ENCODE data around the gene TTBK2. TPM values are rescaled to one million over a fixed set of nuclear protein-coding genes. Genes with fewer than 3 reads are reported as not detected.

The TTBK2 gene
- polyA plus RNA-seq, 4 donors, result 9.2 to 14.1 (median 11.0) TPM

DNA sequence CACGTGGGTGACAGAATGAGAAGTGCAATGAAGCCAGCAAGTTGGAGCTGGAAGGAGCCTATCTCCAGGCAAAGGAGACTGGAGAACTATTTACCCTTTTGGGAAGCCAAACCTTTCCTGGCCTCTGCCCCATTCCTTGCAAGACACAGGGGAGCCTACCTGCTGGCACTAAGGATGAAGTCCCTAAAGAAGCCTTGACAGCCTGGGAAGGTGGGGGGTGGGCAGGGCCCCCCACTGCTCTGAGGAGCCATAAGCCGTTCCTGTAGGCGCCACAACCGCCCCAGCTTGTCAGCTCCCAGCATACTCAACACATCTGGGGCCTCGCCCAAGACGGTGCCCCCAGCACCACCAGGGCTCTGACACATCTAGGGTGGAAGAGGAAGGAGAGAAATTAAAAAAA lies 189.1 kb downstream of the TTBK2 start:
- no peak for DNase-seq (ENCODE audit: low read depth in 4 of 4, low spot score in 3 of 4)

DNA sequence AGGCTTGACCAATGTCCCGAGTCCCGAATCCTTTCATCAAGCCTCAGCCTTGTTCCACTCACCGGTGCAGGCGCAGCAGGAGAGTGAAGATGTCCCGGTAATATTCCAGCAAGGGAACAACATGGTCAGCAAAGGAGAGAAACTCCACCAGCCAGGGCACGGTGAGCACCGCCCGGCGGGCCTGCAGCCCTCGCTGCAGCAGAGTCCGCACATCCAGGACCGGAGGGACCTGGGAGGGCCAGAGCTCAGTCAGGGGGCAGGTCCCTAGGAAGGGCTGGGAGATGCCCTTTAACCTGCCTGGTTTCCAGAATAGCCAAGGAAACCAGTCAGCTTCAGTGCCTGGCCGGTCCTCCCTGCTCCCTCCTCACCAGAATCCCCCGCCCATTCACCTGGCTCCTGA lies 190.0 kb downstream of the TTBK2 start:
- no peak for DNase-seq (ENCODE audit: low read depth in 4 of 4, low spot score in 3 of 4)

DNA sequence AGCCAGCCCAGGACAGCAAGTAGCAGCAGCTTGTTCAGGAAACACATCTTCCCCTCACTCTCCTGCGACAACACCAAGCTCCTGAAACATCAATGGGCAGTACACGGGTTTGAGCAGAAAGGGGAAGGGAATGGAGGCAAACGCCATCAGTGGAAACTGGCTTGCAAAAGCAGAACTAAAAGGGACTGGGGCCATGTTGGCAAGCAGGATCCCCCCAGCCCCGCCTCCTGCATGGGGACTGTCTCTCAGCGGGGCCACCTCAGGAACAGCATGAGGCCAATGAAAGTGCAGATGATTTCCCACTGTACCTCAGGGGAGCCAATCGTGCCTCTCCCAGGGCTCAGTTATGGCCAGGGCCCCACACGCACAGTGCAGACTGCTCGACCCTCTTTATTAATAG lies 190.4 kb downstream of the TTBK2 start:
- no peak for DNase-seq (ENCODE audit: low read depth in 4 of 4, low spot score in 3 of 4)

DNA sequence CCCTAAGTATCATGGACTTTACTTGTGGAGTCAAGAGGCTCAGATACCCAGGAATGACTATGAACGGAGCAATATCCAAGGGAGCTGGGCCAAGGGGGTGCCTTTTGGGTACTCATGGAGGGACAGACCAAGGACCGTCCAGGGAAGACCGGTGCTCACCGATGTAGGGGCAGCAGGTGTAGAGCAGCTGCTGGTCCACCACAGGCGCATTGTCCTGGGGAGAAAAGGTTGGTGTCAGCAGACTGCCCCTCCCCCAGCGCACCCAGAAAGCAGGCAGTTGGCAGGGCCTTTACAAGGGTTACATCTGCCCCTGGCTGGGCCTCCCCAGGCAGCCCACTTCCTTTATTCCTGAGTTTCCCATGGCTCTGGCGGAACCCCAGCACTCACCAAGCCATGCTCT lies 191.2 kb downstream of the TTBK2 start:
- no peak for DNase-seq (ENCODE audit: low read depth in 4 of 4, low spot score in 3 of 4)

DNA sequence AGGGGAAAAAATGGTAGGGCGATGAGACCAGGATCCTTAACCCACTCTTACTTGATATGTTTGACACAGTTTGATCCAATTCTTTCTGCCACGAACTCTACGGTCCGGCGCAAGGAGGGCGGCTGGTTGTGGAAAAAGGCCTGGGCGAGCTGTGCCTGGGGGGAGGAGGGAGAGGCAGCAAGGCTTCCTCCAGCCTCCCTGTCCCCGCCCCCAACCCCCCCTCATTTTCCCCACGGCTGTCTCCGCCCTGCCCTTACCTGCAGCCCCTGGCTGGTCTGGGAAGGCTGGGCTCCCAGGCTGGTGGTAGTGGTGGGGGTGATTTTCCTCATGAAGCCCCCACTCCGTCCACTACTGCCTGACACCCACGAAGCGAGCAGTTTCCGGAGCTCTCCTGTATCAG lies 191.6 kb downstream of the TTBK2 start:
- DNase-seq (ENCODE audit: low read depth in 4 of 4, low spot score in 3 of 4), result no peak

DNA sequence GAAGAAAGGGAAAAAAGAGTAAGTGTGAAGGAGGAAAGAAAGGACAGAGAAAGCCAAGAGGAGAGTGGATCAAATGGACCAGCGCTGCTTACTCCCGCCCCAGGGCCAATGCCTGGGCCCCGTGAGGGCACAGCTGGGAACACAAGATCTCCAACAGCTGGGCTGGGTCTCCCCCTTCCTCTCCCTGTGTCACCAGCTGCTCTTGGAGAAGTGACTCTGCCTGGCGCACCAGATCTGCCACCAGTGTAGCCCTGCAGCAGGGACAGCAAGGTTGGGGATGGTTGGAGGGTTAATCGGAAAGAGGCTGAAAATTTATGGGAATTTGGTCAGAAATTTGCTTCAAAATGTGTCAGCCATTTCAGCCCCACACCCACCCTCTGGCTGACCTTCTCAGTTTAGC lies 192.0 kb downstream of the TTBK2 start:
- DNase-seq (ENCODE audit: low read depth in 4 of 4, low spot score in 3 of 4), result no peak

DNA sequence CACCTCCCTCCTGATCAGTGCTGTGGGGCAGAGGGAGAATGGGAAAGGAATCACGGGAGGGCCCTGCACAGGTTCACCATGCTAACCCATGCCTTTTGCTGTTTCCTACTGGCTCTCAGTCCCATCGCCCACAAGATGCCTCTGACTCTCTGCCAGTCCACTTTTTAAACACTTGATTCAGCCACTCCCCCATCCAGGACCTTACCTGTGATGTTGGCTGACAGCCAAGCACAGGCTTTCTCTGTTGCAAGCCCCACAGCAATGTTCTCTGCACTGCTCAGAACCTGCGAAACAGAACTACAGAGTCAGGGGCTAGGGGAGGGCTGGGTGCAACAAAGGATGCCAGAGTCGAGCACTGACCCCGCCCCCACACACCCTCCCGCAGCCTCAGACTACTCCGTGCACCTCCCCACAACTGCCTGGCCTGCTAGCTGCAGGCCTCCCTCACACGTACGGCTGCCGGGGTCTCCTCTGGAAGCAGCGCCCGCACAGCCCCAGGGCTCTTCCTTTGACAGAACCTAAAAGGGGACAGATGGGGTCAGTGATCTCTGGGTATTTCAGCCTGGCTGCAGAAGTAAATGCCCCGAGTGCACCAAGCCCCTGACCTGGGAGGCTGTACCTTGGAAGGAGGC lies 192.7 kb downstream of the TTBK2 start:
- no peak for DNase-seq (ENCODE audit: low read depth in 4 of 4, low spot score in 3 of 4)

DNA sequence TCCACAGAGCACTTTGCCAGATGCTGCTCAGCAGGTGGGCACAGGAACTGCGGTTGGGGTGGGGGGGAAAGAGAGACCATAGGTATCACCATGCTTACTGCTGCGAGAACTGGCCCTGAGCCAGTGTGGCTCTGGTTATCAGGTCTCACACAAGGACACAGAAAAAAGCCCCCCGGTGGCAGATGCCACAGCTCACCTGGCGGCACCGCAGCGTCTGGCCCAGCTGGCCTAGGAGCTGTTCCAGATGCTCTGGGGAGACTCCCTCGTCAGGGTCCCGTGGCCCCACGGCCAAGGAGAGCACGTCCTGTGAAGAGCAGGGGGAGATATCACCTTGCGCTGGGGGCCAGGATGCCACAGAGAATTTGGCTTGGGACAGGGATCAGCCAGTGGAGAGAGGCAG lies 194.5 kb downstream of the TTBK2 start:
- no peak for DNase-seq (ENCODE audit: low read depth in 4 of 4, low spot score in 3 of 4)

DNA sequence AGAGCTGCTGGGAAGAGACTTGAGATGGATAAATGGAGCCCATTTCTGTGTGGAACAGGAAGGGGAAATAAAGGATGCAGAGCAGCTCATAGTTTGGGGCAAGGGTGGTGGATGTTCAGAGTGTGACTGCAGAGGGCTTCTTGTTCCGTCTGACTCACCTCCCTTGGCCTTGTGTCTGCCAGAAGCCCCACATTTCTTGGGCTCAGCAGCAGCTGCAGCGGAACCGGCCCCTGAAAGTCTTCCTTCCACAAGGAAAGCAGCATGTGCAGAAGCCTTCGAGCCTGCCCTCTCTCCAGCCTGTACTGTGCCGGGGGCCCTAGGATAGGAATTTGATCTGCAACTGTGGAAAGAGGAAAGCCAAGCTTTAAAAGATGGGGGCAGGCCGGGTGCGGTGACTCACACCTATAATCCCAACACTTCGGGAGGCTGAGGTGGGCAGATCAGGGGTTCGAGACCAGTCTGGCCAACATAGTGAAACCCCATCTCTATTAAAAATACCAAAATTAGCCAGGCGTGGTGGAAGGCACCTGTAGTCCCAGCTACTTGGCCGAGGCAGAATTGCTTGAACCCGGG lies 195.2 kb downstream of the TTBK2 start:
- DNase-seq (ENCODE audit: low read depth in 4 of 4, low spot score in 3 of 4), result no peak

DNA sequence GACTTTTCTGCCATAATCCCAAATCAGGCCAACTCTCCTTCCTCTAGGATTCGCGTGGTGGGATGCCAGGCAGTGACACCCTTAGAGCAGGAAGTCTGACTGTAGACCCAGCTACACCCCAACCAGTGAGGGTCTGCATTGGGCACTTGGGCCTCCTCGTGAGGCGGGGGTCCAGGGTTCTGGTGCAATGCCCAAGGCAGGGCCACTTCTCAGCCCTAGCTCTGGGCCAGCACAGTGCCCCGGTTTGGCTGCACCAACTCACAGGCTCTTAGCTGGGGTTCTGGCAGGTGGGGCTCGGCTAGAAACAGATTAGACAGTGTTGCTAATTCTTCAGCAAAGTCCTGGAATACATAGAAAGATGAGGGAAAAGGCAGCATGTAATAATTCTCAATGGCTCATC lies 196.3 kb downstream of the TTBK2 start:
- DNase-seq (ENCODE audit: low read depth in 4 of 4, low spot score in 3 of 4), result no peak

DNA sequence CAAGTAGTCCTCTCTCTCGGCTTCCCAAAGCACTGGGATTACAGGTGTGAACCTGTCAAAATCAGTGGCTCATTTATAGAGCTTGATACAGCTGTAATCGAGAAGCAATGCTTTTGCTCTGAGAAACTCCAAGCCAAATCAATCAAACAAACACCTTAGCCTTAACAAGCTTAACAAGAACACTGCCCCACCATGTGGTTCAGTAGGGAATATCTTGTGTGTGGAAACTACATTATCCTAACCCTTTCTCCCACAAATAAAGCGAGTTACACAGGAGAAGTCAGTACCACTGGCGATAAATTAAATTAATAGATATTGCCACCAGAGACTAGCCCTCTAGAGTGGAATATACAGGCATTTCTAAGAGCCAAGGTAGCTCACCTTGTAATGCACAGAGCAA lies 197.5 kb downstream of the TTBK2 start:
- DNase-seq (ENCODE audit: low read depth in 4 of 4, low spot score in 3 of 4), result no peak

DNA sequence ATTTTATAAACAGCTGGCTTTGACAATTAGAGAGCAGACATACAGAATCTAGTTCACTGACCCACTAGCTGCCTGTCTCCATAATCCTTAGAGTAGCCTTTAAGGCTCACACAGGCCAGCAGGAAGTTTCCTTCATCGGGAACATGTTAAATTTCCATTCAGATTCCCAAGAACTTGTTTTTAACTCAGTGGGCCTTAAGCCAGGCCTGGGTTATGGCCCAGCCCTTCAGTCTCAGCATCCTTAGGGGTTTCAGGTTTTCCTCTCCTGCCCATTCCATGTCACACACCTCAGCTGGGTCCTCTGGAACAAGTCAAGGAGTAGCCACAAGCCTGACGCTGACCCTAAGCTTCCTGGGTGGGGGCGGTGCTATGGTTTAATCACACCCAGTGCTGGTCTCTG lies 198.7 kb downstream of the TTBK2 start:
- no peak for DNase-seq (ENCODE audit: low read depth in 4 of 4, low spot score in 3 of 4)

DNA sequence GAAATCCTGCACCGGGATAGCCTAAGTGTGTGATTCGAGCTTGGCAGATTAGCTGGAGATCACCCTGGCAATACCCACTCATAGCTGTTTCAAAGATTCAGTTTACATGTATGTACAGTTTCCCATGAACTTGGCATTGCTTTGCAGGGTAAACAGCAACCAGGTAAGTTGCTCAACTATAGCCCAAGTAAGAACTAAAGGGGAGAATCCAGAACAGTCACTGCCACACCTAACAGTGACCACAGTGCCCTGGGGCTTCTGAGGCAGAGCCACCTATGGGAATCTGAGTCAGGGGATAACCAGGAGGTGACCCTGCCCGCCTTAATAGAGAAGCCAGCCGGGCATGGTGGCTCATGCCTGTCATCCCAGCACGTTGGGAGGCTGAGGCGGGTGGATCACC lies 199.6 kb downstream of the TTBK2 start:
- DNase-seq (ENCODE audit: low read depth in 4 of 4, low spot score in 3 of 4), result no peak

DNA sequence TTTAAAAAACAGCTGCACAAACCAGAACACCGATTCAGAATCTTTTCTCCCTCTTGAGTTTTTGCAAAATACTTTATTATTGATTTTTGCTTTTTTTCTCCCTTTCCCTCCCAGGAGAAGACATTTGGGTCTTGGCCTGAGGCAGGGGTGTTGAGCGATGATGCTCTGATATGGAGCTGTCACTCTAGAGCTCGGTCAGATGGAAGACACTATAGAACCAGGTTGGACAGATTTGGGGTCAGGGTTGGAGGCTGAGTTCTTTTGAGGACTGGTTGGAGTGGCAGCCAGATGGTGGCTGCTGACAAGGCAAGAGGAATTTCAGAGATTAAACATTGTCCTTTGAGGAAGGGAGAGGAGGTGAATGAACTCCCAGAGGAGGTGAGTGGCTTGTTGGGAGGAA lies 200.5 kb downstream of the TTBK2 start:
- DNase-seq (ENCODE audit: low read depth in 4 of 4, low spot score in 3 of 4), result no peak

DNA sequence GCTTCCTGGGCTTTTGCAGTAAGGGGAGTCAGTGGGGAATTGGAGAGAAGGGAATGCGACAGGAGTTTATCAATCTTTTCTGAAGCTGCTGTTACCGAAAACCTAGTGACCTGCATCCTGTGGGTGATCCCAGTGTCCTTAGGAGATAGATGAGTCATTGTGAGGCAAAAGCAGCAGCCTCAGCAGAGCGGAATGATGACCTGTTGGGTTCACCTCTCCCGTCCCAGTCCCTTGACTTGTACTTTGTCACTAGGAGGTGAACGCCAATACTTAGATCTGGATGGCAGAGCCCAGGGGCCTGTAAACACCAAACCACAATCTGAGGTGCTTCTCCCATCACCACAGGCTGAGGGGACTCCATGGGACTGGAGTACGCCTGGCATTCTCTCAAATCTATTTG lies 201.5 kb downstream of the TTBK2 start:
- DNase-seq (ENCODE audit: low read depth in 4 of 4, low spot score in 3 of 4), result no peak

DNA sequence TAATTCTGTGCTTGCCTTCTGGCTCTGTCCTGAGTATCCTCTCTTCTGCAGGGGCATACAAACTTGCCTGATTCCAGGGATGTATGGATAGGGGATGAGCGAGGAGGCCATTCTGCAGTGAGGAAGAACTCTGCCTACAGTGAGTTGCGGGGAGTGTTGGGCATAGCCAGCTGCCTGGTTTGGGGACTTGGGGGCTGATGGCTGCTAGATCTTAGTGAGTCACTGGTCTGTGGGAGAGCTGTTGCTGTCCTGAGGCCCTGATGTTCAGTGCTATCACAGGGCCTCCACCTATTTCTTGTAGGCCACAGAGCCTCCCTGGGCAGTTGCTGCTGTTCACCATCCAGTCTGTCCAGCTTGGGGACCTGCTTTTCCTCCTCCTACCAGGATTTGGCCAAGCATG lies 204.0 kb downstream of the TTBK2 start:
- no peak for DNase-seq (ENCODE audit: low read depth in 4 of 4, low spot score in 3 of 4)

DNA sequence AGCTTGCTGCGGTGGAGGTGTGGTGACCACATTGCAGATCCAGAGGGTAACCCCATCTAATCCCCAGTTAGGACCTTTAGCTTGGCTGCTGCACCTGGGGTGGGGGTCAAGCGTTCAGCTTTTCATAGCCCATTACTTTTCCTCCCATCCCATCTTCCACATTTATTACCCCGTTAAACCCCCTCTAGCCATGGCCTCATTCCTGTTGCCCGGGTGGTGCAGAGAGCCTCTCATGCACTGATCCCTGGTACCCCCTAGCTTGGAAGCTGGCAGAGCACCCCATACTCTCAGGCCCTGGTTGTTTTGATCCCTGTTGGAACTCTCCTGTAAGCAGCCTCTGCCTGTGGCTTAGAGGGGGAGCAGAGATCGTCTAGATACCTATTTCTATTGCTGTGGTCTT lies 204.5 kb downstream of the TTBK2 start:
- no peak for DNase-seq (ENCODE audit: low read depth in 4 of 4, low spot score in 3 of 4)

DNA sequence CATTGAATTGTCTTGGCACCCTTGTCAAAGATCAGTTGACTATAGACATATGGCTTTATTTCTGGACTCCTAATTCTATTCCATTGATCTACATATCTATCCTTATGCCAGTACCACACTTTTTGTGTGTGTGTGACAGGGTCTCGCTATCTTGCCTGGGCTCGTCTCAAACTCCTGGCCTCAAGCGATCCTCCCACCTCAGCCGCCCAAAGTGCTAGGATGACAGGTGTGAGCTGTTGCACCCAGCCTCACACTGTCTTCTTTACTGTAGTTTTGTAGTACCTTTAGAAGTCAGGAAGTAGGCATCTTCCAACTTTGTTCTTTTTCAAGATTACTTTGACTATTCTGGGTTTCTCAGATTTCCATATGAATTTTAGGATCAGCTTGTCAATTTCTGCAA lies 208.0 kb downstream of the TTBK2 start:
- no peak for DNase-seq (ENCODE audit: low read depth in 4 of 4, low spot score in 3 of 4)

DNA sequence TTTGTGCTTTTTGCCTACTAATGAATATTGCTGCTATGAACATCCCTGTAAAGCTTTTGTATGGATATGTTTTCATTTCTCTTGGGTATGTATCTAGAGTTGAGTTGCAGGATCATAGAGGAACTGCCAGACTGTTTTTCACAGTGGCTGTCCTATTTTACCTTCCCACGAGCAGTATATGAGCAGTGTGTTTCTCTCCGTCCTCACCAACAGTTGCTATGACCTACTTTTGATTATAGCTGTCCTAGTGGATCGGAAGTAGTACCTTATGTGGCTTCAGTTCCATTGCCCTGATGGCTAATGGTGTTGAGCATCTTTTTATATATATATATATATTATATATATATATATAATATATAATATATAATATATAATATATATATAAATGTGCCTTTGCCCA lies 208.8 kb downstream of the TTBK2 start:
- DNase-seq (ENCODE audit: low read depth in 4 of 4, low spot score in 3 of 4), result no peak

DNA sequence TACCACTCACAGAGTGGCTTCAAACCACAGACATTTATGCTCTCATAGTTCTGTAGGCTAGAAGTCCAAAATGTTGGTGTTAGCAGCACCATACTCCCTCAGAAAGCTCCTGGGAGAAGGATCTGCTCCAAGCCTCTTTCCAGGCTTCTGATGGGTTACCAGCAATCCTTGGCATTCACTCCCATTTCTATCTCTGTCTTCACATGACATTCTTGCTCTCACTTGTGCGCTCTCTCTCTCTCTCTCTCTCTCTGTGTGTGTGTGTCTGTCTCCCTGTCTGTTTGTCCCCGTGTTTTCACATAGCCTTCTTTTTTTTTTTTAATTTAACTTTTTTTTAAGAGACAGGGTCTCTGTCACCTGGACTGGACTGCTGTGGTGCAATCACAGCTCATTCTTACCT lies 209.9 kb downstream of the TTBK2 start:
- no peak for DNase-seq (ENCODE audit: low read depth in 4 of 4, low spot score in 3 of 4)

DNA sequence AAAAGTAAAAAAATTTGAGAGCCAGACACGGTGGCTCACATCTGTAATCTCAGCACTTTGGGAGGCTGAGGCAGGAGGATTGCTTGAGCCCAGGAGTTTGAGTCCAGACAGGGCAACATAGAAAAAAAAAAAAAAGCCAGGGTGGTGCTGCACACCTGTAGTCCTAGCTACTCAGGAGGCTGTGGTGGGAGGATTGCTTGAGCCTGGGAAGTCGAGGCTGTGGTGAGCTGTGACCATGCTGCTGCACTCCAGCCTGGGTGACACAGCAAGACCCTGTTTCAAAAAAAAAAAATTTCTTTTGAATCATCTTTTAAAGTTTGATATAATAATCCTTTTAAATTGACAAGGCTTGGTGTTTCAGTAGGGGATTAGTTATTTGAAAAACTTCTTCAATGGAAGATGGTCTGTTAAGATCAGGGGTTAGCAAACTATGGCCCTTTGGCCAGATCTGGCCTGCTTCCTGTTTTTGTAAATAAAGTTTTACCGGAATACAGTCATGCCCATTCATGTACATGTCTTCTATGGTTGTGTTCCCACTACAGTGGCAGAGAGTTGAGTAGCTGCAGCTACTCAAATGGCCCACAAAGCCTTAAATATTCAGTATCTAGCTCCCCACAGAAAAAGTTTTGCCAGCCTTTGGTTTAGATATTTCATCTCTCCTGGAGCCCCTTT lies 212.6 kb downstream of the TTBK2 start:
- DNase-seq (ENCODE audit: low read depth in 4 of 4, low spot score in 3 of 4), result no peak

DNA sequence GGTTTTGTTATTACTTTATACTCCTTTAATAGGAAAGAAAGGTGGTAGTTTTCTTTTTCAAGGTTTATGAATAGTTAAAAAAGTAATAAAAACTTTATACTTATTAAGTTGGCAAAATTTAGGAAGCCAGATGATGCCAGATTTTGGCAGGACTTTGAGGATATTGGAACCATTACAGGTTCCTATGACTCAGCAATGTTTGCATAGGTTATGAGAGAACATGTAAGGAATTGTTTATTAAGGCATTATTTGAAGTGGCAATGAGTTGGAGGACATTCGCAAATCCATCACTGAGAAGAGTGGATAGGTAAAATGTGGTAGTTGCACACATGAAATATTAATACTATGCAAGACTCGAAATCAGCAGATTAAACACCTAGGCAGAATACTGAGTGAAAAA lies 213.5 kb downstream of the TTBK2 start:
- no peak for DNase-seq (ENCODE audit: low read depth in 4 of 4, low spot score in 3 of 4)

DNA sequence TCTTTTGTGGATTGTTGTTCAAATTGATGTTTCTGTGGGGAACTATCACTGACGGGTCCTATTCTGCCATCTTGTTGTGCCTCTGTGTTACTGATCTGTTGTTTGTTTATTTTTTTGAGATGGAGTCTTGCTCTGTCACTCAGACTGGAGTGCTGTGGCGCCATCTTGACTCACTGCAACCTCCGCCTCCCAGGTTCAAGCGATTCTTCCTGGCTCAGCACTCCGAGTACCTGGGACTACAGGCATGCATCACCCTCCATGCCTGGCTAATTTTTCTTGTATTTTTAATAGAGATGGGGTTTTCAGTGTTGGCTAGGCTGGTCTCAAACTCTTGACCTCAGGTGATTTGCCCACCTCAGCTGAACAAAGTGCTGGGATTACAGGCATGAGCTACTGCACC lies 215.2 kb downstream of the TTBK2 start:
- no peak for DNase-seq (ENCODE audit: low read depth in 4 of 4, low spot score in 3 of 4)
